Epithelial cell of esophagus (primary cell): ENCODE data around the gene LEUTX.

Experiments used
- DNase-seq: peaks from one replicate; pipeline ENCODE4 v3.0.0; 2010; ENCODE audit warnings: low read depth
- H3K4me3 ChIP-seq: 2 replicates; pipeline ENCODE4 v1.5.1; 2011; ENCODE audit warnings: mild to moderate bottlenecking, low read length, control low read depth
- TF ChIP-seq, protein P1 (sequence below): IDR thresholded peaks from 2 replicates; pipeline ENCODE4 v1.5.1; 2011; ENCODE audit warnings: low read depth, mild to moderate bottlenecking, low read length, control low read depth, inconsistent platforms; ENCODE audit not compliant: insufficient read depth; ENCODE audit errors: missing control alignments

LEUTX gene

DNA sequence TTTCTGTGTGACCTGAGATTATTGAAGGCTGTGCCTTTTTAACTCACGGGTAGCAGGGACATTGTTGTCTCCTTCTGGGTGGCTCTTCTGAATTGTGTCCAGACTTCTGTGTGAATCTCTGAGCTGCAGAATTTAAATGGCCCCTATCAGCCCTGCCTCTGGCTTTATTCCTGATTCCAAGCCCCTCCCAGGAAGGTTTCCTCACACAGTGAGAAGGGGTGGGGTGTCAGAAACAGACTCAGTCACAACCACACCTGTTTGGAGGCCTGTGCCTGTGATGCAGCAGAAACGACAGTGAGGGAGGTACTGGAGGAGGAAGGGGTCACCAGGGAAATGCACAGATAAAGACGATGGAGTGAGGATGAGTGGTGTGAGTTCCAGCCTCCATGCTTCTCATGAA is 40.8 kb upstream of the LEUTX start, which contains the start of gene CLC:
CLC (minus strand) TSS at position 139 of the 400 bp plus-strand sequence; CDS start at position 62, 77 bp downstream.
- TF ChIP-seq, protein P1, sequence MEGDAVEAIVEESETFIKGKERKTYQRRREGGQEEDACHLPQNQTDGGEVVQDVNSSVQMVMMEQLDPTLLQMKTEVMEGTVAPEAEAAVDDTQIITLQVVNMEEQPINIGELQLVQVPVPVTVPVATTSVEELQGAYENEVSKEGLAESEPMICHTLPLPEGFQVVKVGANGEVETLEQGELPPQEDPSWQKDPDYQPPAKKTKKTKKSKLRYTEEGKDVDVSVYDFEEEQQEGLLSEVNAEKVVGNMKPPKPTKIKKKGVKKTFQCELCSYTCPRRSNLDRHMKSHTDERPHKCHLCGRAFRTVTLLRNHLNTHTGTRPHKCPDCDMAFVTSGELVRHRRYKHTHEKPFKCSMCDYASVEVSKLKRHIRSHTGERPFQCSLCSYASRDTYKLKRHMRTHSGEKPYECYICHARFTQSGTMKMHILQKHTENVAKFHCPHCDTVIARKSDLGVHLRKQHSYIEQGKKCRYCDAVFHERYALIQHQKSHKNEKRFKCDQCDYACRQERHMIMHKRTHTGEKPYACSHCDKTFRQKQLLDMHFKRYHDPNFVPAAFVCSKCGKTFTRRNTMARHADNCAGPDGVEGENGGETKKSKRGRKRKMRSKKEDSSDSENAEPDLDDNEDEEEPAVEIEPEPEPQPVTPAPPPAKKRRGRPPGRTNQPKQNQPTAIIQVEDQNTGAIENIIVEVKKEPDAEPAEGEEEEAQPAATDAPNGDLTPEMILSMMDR: no peak
- DNase-seq: no peak

DNA sequence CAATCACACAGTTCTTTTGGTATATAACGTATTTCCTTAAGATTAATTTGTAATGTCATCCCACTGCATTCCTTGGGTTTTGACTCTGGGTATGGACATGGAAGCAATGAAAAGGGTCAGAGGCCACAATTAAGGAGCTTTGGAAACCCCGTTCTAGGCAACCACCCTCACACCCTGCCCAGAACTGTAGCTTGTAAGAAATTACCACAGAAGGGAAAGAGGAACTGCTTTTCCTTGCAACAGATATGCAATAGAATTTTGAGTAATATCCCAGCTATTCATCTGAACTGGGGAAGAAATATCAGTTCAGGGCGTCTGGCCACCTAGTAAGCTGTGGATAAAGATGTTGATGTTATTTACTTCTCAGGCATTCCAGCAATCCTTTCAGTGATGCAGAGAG is 39.8 kb upstream of the LEUTX start:
- H3K4me3 ChIP-seq: no peak overlapping the region
- no peak for DNase-seq
- TF ChIP-seq, protein P1: no peak

More for the DNA sequence above, 40.8 kb upstream of the LEUTX start, which contains the start of gene CLC:
- no peak within 1 kb of the TSS for H3K4me3 ChIP-seq

DNA sequence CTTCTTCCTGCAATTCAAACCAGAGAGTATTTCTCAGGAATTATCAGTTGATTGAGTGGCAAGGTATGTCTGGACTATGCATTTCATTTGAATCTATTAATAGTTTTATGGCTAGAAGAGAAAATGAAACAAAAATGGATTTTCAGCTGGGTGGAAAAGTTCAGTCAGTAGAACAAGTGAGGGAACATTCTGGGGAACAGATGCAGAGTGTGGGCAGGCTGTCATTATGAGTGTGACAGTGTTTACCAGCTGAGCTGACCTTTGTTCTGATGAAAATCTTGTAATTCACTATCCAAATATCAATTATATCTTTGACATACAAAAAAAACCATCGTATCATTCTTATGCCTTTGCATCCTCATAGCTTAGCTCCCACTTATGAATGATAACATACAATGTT is 38.3 kb upstream of the LEUTX start:
- no peak overlapping the region for H3K4me3 ChIP-seq
- TF ChIP-seq, protein P1: no peak
- DNase-seq: no peak

DNA sequence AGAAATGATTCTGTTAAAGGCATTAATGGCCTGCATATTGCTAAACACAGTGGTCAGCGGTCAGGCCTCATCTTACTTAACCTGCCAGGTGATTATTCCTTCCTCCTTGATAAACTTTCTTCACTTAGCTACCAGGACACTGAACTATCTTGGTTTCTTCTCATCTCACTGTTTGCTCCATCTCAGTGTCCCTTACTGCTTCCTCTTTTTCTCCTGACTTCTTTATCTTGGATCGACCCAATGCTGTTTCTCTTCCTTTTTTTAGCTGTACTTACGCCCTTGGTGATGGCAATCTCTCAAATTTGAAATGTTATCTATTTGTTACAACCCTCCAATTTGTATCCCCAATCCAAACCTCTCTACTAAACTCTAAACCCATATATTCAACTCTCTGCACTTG is 33.0 kb upstream of the LEUTX start:
- no peak overlapping the region for H3K4me3 ChIP-seq

DNA sequence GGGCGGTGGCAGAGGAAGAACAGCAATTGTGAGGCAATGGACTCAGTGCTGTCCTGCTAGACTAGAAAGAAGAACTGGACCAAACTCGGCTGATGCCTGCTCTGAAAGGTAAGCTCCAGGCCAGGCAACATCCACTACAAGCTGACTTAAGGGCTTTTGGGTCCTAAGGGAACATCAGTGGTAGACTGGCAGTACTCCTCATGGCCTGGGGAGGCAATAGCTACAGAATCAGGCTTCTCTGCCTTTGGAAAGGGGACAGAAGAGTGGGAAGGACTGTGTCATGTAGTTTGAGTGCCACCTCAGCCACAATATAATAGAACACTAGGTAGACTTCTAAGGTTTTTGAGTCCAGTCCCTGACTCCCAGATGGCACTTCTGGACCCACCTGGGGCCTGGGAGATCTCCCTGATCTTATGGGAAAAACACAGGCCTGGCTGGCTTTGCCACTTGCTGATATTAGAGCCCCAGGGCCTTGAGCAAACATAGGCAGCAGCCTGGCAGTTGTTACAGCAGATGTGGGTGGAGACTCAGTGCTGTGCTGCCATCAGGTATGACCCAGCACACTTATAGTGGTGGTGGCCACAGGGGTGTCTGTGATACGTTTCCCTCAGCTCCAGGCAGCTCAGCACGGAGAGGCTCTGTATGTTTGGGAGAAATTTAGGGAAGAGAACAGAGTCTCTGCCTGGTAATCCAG is 31.7 kb upstream of the LEUTX start:
- no peak overlapping the region for H3K4me3 ChIP-seq
- TF ChIP-seq, protein P1: no peak
- no peak for DNase-seq

More for the DNA sequence above, 33.0 kb upstream of the LEUTX start:
- TF ChIP-seq, protein P1: no peak
- DNase-seq: no peak

DNA sequence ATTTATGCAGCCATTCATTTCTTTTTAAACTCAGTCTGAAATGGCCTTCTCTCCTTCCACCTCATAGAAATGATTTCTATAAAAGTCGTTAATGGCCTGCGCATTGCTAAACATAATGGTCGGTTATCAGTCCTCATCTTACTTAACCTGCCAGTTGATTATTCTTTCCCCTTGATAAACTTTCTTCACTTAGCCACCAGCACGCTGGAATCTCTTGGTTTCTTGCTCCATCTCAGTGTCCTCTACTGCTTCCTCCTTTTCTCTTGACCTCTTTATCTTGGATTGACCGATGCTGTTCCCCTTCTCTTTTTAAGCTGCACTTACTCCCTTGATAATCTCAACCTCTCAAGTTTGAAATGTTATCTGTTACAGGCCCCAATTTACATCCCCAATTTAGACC is 28.7 kb upstream of the LEUTX start:
- H3K4me3 ChIP-seq: no peak overlapping the region
- TF ChIP-seq, protein P1: no peak
- DNase-seq: no peak

DNA sequence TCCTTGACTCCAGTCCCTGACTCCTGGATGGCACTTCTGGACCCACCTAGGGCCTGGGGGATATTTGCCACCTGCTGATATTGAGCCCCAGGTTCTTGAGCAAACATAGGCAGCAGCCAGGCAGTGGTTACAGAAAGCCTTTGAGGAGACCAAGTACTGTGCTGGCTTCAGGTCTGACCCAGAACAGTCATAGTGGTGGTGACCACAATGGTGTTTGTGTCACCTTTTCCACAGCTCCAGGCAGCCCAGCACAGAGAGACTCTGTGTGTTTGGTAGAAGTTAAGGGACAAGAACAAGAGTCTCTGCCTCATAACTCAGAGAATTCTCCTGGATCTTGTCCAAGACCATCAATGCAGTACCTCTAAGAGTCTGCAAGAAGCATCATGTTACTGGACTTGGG is 26.3 kb upstream of the LEUTX start:
- TF ChIP-seq, protein P1: no peak
- DNase-seq: no peak
- no peak overlapping the region for H3K4me3 ChIP-seq
